NOMO-1 treated with DMSO at 0.1 percent for 48 hours (cell line): ENCODE results near the gene ABLIM3.

Experiments
- DNase-seq: peaks from one replicate; lab custom pipeline; 2025; ENCODE audit not compliant: unreplicated experiment; lab: John Stamatoyannopoulos, UW

ABLIM3 gene

GRCh38 chr5:149156435-149157083 lies 15.3 kb downstream of the ABLIM3 start:
- no peak for DNase-seq

GRCh38 chr5:149157330-149157729 lies 16.0 kb downstream of the ABLIM3 start:
- DNase-seq: no peak

- DNase-seq: no peak
Measured at GRCh38 chr5:149160291-149160787, 19.0 kb downstream of the ABLIM3 start.

DNA sequence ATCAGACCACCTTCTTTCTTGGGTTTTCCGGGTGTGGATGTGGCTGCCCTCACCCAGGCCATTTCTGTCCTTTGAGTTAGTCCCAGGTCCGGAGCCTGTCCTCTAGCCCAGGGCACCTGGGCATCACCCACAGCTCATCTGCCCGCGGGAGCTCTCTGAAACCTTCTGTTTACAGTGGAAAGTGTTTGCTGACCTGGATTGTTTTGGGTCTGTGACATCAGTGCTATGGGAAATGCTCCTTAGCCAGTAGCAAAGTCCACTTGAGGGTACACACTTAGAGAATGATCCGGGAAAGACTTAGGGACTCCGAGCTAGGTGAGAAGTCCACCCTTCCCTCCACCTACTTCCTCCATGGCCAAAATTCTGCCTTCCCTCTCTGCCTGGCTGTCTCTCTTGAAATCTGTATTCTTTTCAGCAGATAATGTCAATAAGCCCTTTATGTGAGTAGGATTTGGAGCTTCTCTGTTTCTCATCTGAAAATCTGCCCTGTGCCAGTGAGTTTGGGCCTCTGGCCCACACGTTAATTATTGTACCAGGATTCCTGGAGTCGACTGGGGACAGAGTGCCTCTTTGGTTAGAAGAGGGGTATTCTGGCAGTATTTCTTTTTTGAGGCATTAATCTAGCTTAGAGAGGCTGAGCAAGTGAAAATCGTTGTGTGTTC lies 19.9 kb downstream of the ABLIM3 start:
- no peak for DNase-seq

GRCh38 chr5:149161850-149162249 lies 20.6 kb downstream of the ABLIM3 start:
- no peak for DNase-seq

DNA sequence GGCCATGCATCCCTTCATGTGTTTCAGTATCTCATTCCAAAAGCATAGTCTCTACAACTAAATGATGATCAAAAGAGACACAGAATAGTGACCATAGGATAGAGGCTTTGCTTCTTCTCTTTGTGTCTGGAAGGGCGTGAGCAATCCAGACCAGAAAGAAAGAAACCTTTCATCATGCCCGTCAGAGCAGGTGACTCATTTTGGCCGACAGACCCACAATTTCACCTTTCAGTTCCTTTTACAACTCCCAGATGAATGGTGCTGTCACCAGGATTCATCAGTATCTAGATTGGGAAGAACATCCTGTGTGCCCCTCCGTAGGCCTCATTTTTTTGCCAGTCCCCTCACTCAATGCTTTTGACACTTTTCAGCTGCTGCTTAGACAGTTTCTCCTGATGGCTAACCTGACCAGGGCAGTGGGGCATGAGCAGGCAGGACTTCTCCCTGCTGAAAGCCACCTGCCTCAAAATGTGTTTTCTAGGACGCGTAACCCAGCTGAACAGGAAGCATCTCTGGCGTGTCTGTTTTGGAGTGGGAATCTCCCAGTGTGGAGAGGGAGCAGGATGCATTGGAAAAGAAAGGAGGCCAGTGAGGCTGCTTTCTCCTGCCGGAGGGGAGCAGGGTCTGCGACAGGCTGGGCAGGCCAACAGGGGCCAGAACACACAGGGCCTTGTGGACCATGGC lies 21.2 kb downstream of the ABLIM3 start:
- peak; percentile 12 for DNase-seq

DNA sequence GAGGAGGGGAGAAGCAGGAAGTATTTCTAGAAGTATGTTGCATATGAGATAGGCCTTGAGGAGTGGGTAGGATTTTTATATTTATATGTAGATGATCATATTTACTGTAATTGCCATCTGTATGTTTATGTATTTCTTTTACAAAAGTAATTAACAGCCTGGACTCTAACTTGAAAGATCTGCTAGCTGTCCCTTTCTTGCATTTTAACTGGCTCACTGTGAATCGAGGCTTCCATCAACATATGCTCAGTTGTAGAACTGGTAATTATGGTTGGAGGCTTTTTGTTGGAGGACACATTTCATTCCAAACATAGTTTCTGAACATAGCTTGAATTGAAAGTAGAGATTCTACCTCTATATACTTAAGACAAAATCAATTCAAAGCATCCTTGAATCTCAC lies 23.4 kb downstream of the ABLIM3 start:
- DNase-seq: no peak

DNA sequence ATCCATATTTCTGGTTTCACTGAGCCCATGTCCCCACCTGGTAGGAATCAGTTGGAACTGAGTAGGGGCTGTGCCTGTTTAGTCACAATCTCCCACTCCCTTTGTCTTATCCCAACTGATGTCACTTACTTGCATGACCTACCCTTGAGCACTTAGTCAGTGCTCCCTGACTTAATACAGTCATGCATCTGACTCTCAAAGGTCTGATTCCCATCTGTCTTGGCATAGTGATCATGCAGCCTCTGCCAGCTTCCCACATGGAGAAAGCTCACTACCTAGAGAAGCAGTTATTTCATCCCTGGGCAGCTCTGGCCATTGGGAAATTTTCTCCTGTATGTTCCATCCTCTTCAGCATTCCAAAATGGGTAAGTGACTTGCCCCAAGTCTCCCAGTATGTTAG lies 24.8 kb downstream of the ABLIM3 start:
- DNase-seq: no peak

DNA sequence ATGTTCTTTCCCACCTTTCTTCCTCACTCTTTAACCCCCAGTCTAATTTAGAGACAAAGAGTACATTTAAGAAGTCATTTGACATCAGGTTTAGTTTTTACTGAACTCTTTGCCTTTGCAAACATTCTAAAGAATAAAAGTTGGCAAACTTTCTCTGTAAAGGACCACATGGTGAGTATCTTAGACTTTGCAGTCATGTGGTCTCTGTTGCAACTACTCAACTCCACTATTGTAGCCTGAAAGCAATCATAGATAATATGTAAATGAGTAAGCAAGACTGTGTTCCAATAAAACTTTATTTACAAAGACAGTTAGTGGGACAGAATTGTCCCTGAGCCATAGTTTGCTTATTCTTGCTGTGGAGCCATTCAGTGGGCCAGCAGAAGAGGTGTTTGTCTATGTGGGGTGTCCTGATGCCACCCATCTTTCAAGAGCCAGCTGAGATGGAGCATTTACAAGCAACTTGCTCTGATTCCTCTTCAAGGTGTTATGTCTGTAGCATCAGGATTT lies 25.4 kb downstream of the ABLIM3 start:
- no peak for DNase-seq

DNA sequence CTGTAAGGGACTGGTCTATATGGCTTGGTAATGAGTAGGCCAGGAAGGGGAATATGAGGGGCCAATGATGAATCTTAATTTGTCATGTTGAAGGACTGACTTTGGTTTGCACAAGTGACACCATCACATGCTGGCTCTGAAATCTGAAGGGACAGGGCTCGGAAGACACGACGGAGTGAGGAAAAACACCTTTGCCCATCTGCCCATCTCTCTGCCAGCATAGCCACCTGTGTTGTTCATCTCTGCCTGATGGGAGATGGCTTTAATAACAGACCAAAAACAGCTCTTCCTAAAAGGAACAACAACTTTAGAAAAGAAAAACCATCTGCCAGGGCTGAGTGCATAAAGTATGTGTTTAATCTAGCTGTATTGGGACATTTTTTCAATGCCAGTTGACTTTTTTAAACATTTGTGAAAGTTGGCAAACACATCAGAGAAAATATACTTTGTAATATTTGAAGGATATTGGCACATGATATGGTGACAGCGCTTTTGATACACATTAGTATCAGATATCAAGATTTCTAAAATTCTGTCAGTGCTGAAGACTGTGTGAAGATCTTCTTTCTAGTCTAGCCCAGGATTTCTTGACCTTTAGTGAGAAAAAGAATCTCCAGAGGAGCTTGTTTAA lies 27.1 kb downstream of the ABLIM3 start:
- DNase-seq: no peak

- no peak for DNase-seq
Measured at GRCh38 chr5:149170299-149170698, 29.0 kb downstream of the ABLIM3 start.

DNA sequence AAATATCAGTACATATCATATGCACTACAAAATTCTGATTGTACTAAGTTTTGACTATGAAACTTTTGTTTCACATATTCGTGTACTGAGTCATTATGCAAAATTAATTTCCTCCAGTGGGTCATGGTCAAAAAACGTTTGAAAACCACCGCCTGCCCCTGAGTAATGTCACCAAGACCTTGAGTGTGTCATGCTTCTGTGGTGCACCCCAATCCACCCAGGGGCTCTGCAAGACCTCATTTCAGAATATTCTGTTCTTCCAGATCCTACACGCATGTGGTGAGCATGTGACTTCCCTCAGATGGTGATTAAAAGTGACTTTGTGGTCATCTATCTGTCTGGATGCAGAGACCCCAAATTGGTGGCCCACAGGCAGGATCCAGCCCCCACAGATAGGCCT lies 31.0 kb downstream of the ABLIM3 start:
- peak; percentile 11 for DNase-seq

GRCh38 chr5:149172709-149173505 lies 31.6 kb downstream of the ABLIM3 start:
- no peak for DNase-seq

DNA sequence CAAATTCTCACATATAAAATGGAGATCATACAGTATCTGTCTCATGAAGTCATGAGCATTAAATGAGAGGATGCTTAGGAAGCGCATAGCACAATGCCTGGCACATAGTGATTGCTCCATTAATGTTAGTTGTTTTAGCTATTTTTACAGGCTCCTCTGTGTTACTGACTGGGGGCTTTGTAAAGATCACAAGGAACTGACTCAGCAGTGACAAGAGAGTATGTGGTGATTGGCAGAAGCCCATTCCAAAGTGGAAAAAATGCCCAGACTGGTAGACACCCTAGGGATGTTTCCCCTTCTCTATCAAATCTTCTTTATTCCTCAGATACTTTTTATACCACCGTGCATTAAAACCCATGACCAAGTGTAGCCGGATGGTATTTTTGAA lies 33.5 kb downstream of the ABLIM3 start:
- DNase-seq: no peak

DNA sequence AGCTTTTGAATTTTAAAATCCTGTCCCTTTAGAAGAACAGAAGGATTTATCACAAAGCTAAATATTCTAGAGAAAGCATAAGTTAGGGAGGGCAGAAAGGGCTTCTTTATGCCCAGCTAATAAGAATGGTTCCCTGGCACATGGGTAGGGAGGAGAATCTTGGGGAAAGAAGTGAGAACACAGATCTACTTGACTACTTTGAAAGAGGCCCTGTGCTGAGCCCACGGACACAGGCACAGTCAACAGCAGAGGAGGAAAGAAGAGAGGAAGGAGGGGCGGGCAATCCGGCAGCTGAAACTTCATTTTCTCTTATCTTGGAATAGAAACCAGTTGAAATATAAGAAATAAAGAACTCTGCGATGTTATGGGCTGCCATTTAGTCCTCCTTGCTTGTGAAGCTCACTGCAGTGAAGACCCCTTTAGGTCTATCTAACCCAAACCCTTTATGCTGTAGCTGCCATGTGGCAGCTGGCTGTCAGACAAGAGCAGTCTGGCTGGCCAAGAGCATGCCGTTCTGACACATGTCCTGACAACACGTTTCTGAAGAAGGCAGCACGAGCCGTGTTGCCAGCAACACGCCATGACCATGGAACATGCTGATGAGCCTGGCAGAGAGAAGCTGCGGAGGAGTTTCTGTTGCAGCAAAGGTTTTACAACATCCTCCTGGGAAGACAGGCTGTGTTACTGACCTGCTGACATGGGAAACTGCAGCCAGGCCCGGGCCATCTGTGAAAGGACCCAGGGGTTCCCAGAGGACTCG lies 34.2 kb downstream of the ABLIM3 start:
- DNase-seq: no peak

GRCh38 chr5:149177339-149177843 lies 36.1 kb downstream of the ABLIM3 start:
- DNase-seq: no peak

- no peak for DNase-seq
Measured at GRCh38 chr5:149177911-149178565, 36.7 kb downstream of the ABLIM3 start.

DNA sequence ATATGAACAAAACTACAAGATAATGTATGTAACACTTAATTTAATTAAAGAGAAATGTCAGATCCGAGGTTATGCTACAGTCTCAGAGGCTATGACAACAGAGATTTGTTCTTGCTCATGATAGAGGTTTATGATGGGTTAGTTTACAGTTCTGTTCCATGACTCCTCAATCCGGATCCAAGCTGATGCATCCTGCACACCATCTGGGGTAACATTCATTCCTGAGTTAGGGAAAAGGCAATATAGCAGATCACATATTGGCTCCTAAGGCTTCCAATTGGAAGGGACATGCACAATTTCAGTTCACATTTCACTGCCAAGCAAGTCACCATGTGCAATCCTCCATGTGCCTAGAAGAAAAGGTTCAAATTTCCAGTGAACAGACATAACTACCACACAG lies 40.4 kb downstream of the ABLIM3 start:
- no peak for DNase-seq

DNA sequence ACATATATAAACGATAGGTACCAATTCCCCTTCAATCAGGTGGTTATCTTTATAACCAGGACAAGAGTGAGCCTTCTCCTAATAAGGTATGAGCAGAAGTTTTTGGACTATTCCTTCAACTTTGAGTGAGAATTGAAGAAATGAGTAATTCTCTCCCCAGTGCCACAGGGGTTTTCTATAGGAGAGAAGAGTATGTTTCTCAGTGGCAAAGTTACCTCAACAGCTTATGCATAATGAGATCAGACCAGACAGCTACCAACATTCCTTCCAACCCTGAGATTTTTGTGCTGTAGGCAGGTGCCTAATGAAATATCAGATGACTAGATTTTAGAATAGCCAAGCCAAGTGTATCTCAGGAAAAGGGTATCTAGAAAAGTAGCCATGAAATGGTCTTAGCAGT lies 40.9 kb downstream of the ABLIM3 start:
- DNase-seq: no peak
